ENCODE results near the gene RNF182.
A peak's percentile ranks its signal among the peaks of the same experiment; 100 is the strongest.
"Not testable (repeated sequence)": the region's sequence is repeated elsewhere in the genome, so short reads cannot be mapped to it uniquely, and the experiment has no call there.

Gene RNF182

DNA sequence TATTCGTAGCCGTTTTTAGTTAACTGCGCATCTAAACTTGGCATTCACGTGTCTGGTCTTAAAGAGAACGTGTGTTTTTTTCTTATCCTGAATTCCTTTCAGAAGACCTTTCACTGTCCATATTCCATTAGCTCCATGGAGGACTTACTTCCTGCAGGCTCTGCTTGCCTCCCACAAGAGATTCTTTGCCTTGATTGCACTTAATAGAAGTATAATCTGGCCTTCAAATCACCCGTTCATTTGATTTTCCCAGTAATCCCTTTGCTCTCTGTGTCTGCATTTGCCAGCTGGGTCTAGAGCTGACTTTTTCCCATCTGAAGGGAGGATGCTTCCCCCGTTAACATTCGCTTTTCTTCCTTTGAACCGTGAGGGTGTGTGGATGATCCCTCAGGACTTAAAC lies 79.5 kb downstream of the RNF182 start:
- no peak for DNase-seq

DNA sequence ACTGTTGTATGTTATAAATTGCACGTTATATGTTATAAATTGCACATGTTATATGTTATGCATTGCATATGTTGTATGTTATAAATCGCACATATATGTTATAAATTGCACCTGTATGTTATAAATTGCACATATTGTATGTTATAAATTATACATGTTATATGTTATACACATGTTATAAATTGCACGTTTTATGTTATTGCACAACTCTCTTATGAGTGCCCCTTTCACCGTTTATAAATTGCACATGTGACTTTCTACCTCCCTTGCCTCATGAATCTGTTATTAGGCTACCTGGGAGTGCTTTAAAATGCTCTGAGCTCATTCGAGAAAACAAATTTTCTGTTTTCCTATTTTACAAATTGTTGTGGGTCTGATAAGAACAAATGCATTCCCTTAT lies 84.1 kb downstream of the RNF182 start:
- no peak for DNase-seq

- DNase-seq = no peak
Measured at GRCh38 chr6:14009431-14009830, 84.7 kb downstream of the RNF182 start.

- no peak for DNase-seq
Measured at GRCh38 chr6:14010275-14010674, 85.5 kb downstream of the RNF182 start.

DNA sequence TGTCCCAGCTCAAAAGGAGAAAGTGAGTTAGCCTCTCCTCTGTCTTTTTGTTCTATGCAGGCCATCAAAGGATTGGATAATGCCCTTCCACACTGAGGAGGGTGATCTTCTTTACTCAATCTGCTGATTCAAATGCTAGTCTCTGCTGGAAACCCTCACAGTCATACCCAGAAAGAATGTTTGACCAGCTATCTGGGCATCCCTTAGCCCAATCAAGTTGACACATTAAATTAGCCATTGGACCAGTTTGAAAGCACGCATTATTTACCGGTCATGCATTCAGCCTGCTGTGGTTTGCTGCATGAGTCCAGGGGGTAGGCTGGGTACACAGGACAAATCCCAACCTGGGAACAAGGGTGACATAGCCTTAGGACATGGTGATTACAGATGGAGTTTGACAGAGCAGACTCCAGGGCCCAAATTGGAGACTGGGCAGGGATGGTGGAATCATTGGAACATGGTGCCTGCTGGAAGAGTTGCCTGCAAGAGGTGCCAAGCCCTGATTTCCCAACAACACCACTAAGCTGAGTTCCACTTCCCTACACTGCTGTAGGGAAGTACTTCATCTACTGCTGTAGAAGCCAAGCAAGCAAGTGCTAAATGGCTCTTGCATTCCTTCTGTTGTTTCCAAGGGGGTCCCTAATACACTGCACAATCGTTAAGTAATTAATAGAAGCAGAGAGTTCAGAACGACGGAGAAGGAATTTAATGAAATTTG lies 87.7 kb downstream of the RNF182 start:
- no peak for DNase-seq

GRCh38 chr6:14015964-14016363 lies 91.2 kb downstream of the RNF182 start:
- no peak for DNase-seq

GRCh38 chr6:14016432-14016831 lies 91.7 kb downstream of the RNF182 start:
- no peak for DNase-seq

GRCh38 chr6:14016935-14017625 lies 92.3 kb downstream of the RNF182 start:
- DNase-seq = no peak

DNA sequence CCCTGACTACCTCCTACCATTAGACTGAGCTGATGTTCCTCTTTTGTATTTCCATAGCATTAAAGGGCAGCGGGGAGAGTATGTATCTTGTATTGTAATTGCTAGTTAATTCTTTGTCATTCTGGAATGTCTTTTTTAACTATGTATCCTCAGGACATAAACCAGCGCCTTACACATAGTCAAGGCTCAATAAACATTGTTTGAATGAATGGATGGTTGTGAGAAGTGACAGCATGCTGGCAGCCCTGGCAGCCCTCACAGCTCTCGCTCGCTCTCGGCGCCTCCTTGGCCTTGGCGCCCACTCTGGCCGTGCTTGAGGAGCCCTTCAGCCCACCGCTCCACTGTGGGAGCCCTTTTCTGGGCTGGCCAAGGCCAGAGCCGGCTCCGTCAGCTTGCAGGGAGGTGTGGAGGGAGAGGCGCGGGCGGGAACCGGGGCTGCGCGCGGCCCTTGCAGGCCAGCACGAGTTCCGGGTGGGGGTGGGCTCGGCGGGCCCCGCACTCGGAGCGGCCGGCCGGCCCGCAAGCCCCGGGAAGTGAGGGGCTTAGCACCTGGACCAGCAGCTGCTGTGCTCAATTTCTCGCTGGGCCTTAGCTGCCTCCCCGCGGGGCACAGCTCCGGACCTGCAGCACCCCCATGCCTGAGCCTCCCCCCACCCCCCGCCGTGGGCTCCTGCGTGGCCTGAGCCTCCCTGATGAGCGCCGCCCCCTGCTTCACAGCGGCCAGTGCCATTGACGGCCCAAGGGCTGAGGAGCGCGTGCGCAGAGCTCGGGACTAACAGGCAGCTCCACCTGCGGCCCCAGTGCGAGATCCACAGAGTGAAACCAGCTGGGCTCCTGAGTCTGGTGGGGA lies 93.1 kb downstream of the RNF182 start:
- DNase-seq = no peak

GRCh38 chr6:14018559-14018958 lies 93.8 kb downstream of the RNF182 start:
- DNase-seq = not testable (repeated sequence)

DNA sequence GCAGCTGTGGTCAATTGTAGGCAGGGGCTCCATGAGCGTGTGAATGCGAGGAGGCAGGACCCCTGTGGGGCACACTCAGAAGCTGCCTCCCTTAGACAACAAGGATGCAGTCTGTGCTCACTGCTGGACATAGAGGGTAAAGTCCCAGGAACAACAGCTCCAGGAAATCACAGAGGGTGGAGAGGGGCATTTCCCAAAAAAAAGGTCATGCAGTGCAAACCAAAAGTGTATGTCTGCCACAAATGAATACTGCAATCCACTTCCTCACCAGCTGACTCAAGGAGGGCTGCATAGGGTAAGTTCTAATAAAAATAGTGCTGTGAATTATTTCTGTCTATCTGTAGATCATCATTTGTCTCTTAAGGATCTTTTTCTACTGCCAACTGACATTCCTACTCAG lies 95.8 kb downstream of the RNF182 start:
- DNase-seq = no peak

DNA sequence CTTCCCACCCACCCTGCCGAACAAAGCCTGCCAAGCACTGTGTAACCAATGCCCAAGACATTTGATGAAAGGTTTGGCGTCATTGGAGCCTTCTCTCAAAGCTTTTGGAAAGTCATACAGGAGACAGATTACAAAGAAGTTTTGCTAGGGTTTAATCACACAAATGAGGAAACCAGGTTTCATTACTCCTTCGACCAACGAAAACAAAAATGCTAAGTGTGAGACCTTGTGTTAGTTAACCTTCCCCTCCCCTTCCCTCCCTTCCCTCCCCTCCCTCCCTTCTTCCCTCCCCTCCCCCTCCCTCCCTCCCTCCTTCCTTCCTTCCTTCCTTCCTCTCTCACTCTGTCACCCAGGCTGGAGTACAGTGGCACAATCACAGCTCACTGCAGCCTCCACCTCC lies 96.7 kb downstream of the RNF182 start:
- no peak for DNase-seq

DNA sequence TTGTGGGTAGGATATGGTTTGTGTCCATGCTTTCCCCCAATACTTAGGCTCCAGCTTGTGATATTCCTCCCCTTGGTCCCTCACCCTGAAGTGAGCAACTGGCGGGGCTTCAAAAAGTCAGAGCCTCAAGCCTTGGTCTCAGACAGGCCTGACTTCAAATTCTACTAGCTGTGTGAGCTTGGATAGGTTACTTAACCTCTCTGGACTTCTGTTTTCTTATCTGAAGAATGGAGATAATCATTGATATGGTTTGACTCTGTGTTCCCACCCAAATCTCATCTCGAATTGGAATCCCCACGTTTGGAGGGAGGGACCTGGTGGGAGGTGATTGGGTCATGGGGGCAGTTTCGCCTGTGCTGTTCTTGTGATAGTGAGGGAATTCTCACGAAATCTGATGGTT lies 97.9 kb downstream of the RNF182 start:
- no peak for DNase-seq

- DNase-seq = no peak
Measured at GRCh38 chr6:14023855-14024254, 99.1 kb downstream of the RNF182 start.

GRCh38 chr6:14025160-14025559 lies 100.4 kb downstream of the RNF182 start:
- DNase-seq = peak; percentile 78

DNA sequence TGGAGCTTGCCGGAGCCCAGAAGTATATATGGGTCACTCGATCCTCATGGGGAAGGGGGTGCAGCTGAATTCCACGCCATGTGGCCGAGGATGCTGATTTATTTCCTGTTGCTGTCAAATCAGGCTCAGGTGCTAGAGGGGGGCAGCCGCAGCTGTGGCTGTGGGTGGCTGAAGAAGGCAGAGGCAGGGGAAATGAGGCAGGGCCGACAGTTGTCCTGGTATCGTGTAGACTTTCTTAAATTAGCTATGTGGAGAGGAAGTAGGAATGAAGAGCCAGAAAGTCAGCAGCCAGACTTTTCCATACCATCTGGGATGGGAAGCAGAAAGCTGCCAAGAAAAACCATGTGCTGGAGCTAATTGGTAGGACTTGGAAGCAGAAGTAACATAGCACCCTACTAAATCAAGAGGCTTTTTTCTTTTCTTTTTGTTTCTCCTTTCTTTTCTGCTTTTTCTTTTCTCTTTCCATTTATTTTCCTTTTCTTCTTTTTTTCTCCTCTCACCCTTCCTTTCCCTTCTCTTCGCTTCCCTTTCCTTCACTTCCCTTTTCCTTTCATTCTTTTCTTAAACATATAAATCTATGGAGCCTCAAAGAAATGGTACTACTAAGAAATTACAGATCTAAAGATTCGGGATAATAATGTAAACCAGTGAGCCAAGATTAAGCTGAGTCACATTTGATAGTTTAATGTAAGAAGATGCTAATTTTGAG lies 102.2 kb downstream of the RNF182 start:
- no peak for DNase-seq

DNA sequence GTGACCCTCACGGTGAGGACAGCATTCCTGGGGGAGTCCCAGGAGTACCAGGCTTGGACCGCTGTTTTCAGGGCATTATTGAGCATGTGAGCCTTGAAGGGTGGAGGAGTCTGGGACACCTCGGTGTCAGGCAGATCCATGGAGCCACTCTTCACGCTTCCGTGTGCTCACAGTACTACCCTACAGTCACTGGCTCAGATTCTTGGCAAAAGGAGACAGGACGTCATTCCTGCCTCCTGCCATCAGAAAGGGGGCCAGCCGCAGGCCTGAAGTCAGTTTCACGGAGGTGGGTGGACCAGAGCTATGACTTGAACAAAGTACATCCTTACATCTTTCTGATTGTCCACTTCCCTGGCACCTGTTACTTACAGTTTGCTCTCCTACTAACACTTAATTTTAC lies 103.9 kb downstream of the RNF182 start:
- no peak for DNase-seq

DNA sequence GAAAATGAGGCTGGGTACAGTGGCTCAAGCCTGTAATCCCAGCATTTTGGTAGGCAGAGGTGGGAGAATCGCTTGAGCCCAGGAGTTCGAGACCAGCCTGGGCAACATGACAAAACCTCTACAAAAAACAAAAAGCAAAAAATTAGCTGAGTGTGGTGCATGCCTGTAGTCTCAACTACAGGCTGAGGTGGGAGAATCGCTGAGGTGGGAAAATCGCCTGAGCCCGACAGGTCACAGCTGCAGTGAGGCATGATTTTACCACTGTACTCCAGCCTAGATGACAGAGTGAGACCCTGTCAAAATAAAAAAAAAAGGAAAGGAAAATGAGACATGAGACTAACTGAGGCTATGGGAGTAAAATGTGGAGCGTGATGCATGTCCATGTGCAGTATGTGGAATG lies 104.9 kb downstream of the RNF182 start:
- no peak for DNase-seq
